ENCODE results near the gene IL25.

The IL25 gene

GRCh38 chr14:23355871-23356435, 16.7 kb upstream of the IL25 start:
- no peak for DNase-seq (ENCODE audit: low read depth)
- no peak overlapping the region for H3K4me3 ChIP-seq (ENCODE audit: low read length)
- no peak for TF ChIP-seq CTCF (IDR thresholded peaks at IDR 0.05; ENCODE audit: insufficient read depth, low read depth, low read length, missing control alignments)

- no peak for TF ChIP-seq CTCF (IDR thresholded peaks at IDR 0.05; ENCODE audit: insufficient read depth, low read depth, low read length, missing control alignments)
- DNase-seq (ENCODE audit: low read depth): no peak
- H3K4me3 ChIP-seq (ENCODE audit: low read length): no peak overlapping the region
Measured at GRCh38 chr14:23356662-23357061, 15.9 kb upstream of the IL25 start.

DNA sequence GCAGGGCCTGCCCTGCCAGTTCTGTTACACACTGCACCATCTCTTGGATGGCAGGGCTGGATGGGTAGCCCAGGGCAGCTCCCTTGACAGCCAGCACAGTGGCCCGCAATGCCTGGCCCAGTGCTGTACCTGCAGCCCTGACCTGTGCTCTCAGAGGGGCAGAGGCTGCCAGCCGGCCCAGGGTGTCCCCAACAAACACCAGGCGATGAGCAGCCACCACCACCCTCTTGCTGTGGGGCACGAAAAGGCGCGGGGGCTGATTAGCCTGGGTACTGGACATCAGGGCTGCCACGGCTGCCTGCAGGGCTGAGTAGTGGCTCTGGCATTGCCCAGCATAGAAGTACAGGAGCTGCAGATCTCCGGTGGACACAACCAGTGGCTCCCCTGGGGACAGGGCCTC, 15.3 kb upstream of the IL25 start:
- H3K4me3 ChIP-seq (ENCODE audit: low read length): no peak overlapping the region
- TF ChIP-seq CTCF (IDR thresholded peaks at IDR 0.05; ENCODE audit: insufficient read depth, low read depth, low read length, missing control alignments): no peak
- DNase-seq (ENCODE audit: low read depth): no peak

DNA sequence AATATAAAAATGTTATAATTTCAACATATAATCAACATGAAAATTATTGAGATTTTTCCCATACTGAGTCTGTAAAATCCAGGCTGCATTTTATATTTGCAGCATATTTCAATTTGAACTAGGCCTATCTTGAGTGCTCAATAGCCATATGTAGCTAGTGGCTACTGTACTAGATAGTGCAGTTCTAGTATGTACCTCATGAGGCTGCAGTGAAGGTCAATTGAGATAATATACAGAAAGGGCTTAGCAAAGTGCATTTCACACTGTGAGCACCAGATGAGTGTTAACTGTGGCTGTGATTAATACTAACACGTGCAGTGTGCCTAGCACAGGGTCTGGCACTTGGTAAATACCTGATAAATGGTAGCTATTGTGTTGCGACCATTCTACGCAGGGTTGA, 14.6 kb upstream of the IL25 start:
- H3K4me3 ChIP-seq (ENCODE audit: low read length): no peak overlapping the region

GRCh38 chr14:23358553-23359166, 13.9 kb upstream of the IL25 start:
- H3K4me3 ChIP-seq (ENCODE audit: low read length): no peak overlapping the region
- no peak for TF ChIP-seq CTCF (IDR thresholded peaks at IDR 0.05; ENCODE audit: insufficient read depth, low read depth, low read length, missing control alignments)
- no peak for DNase-seq (ENCODE audit: low read depth)

More for the DNA sequence above, 14.6 kb upstream of the IL25 start:
- TF ChIP-seq CTCF (IDR thresholded peaks at IDR 0.05; ENCODE audit: insufficient read depth, low read depth, low read length, missing control alignments): no peak
- DNase-seq (ENCODE audit: low read depth): no peak

DNA sequence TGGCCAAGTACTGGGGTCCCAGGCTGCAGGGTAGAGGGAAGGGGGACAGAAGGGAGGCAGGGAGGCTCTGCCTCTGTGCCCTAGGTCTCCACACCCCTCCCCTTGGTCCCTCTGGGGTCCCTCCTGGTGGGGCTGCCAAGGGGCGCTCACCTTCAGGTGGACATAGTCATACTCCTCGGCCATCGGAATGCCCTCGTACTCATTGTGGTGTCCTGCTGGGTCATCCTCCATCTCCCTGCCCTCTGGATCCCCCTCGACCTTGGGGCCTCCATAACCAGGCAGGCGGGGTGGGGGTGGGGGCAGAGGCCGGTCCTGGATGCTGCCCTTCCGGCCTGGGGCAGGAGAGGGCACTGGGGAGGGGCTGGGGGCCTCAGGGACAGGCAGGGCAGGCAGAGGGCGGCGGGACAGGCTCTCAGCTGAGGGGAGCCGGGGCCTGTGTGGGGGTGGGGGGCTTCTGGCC, 13.4 kb upstream of the IL25 start:
- H3K4me3 ChIP-seq (ENCODE audit: low read length): no peak overlapping the region
- TF ChIP-seq CTCF (IDR thresholded peaks at IDR 0.05; ENCODE audit: insufficient read depth, low read depth, low read length, missing control alignments): no peak
- DNase-seq (ENCODE audit: low read depth): no peak
